ENCODE results near the gene ZFYVE27. TPM values are rescaled to one million over a fixed set of nuclear protein-coding genes. Genes with fewer than 3 reads are reported as not detected.

ZFYVE27 gene
- total RNA-seq, 1 experiment from 2014 or later = 41.6 TPM

GRCh38 chr10:97782455-97783228, 45.7 kb downstream of the ZFYVE27 start:
- no peak overlapping the region for H3K27ac Mint-ChIP-seq (ENCODE audit: unreplicated experiment)
- peaks cover 14% of the 10 kb centered on the region for H3K4me1 Mint-ChIP-seq (ENCODE audit: low read depth, unreplicated experiment)
- no peak overlapping the region for H3K4me3 Mint-ChIP-seq (ENCODE audit: unreplicated experiment)
- Histone ChIP-seq H3K4me3 (ENCODE audit: low read depth, low read length) (no peak overlapping the region), H3K4me1 (peaks cover 26% of the 10 kb centered on the region), H3K9me3 (no peaks in the 10 kb centered on the region), H3K27me3 (replicated peaks; ENCODE audit: control insufficient read depth, insufficient read depth, low read length) (no peaks in the 10 kb centered on the region), H3K36me3 (ENCODE audit: control insufficient read depth, insufficient read depth, low read length) (no peaks in the 10 kb centered on the region)
- no peaks in the 10 kb centered on the region for H3K9me3 Mint-ChIP-seq (ENCODE audit: unreplicated experiment)
- POLR2A ChIA-PET = no interaction called here
- intact Hi-C loops (cut with micrococcal nuclease; ENCODE audit: unreplicated experiment) = no loop called here
- TF ChIP-seq CTCF (IDR thresholded peaks at IDR 0.05; ENCODE audit: insufficient read depth in 1 of 2, low read depth in 1 of 2, low read length in 1 of 2, severe bottlenecking in 1 of 2, unreplicated experiment in 1 of 2) = no peak
- DNase-seq = no peak
- CTCF ChIA-PET = no interaction called here
- BruUV-seq (replicated peaks) = no TSS peak
- H3K27me3 Mint-ChIP-seq (ENCODE audit: insufficient read depth, unreplicated experiment) = no peaks in the 10 kb centered on the region
- H3K36me3 Mint-ChIP-seq (ENCODE audit: insufficient read depth, unreplicated experiment) = no peaks in the 10 kb centered on the region

DNA sequence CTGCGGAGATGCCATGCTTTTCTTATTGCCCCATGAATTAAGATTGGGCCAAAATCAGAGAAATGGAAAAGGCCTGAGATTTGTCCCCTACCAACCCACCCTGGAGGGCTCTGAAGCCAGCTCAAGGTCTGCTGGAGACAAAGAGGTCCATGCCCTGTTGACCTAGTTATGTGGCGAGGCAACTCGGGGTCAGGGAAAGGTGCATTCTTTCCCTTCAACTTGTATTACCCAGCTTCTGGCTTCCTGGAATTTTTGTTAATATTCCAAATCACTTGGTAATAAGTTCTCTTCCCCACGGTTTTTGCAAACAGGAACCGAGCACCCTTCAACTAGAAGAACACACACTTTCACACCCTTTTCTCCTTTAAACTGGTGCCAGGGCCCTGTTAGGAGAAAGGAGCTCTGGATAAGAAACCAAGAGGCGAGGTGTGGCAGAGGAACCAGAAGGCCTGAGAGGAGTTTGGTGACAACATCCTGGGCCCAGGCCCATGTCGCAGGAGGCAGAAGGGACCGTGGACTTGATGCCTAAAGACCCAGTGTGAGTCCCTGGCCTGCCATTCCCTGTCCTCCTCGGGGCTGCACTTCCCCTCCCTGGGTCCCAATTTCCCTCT, 47.4 kb downstream of the ZFYVE27 start:
- Histone ChIP-seq H3K36me3 (ENCODE audit: control insufficient read depth, insufficient read depth, low read length) (no peaks in the 10 kb centered on the region), H3K4me1 (peaks cover 38% of the 10 kb centered on the region), H3K9me3 (no peaks in the 10 kb centered on the region), H3K4me3 (ENCODE audit: low read depth, low read length) (no peak overlapping the region), H3K27me3 (replicated peaks; ENCODE audit: control insufficient read depth, insufficient read depth, low read length) (no peaks in the 10 kb centered on the region)
- H3K4me3 Mint-ChIP-seq (ENCODE audit: unreplicated experiment) = no peak overlapping the region
- H3K4me1 Mint-ChIP-seq (ENCODE audit: low read depth, unreplicated experiment) = peaks cover 16% of the 10 kb centered on the region
- BruUV-seq (replicated peaks) = no TSS peak
- no peaks in the 10 kb centered on the region for H3K9me3 Mint-ChIP-seq (ENCODE audit: unreplicated experiment)
- ChIA-PET POLR2A (no interaction called here), CTCF (no interaction called here)
- TF ChIP-seq CTCF (IDR thresholded peaks at IDR 0.05; ENCODE audit: insufficient read depth in 1 of 2, low read depth in 1 of 2, low read length in 1 of 2, severe bottlenecking in 1 of 2, unreplicated experiment in 1 of 2) = no peak
- H3K36me3 Mint-ChIP-seq (ENCODE audit: insufficient read depth, unreplicated experiment) = no peaks in the 10 kb centered on the region
- intact Hi-C loops (cut with micrococcal nuclease; ENCODE audit: unreplicated experiment) = no loop called here
- no peak for DNase-seq
- no peaks in the 10 kb centered on the region for H3K27me3 Mint-ChIP-seq (ENCODE audit: insufficient read depth, unreplicated experiment)
- no peak overlapping the region for H3K27ac Mint-ChIP-seq (ENCODE audit: unreplicated experiment)

DNA sequence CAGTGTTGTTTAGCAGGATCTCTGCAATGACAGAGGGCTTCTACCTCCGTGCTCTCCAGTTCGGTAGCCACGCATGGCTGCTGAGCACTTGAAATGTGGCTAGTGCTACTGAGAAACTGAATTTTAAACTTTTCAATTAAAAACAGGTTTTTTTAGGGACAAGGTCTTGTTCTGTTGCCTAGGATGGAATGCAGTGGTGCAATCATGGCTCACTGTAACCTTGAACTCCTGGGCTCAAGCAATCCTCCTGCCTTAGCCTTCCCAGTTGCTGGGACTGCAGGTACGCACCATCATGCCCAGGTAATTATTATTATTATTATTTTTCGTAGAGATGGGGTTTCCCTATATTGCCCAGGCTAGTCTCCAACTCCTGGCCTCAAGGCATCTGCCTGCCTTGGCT, 48.3 kb downstream of the ZFYVE27 start:
- Mint-ChIP-seq H3K36me3 (ENCODE audit: insufficient read depth, unreplicated experiment) (no peaks in the 10 kb centered on the region), H3K27me3 (ENCODE audit: insufficient read depth, unreplicated experiment) (no peaks in the 10 kb centered on the region), H3K27ac (ENCODE audit: unreplicated experiment) (no peak overlapping the region), H3K4me3 (ENCODE audit: unreplicated experiment) (no peak overlapping the region), H3K4me1 (ENCODE audit: low read depth, unreplicated experiment) (peaks cover 16% of the 10 kb centered on the region), H3K9me3 (ENCODE audit: unreplicated experiment) (no peaks in the 10 kb centered on the region)
- no TSS peak for BruUV-seq (replicated peaks)
- ChIA-PET CTCF (no interaction called here), POLR2A (no interaction called here)
- H3K36me3 ChIP-seq (ENCODE audit: control insufficient read depth, insufficient read depth, low read length) = no peaks in the 10 kb centered on the region
- no peaks in the 10 kb centered on the region for H3K27me3 ChIP-seq (replicated peaks; ENCODE audit: control insufficient read depth, insufficient read depth, low read length)
- H3K9me3 ChIP-seq = no peaks in the 10 kb centered on the region
- H3K4me1 ChIP-seq = peaks cover 47% of the 10 kb centered on the region
- no peak overlapping the region for H3K4me3 ChIP-seq (ENCODE audit: low read depth, low read length)
- no peak for TF ChIP-seq CTCF (IDR thresholded peaks at IDR 0.05; ENCODE audit: insufficient read depth in 1 of 2, low read depth in 1 of 2, low read length in 1 of 2, severe bottlenecking in 1 of 2, unreplicated experiment in 1 of 2)
- DNase-seq = no peak
- intact Hi-C loops (cut with micrococcal nuclease; ENCODE audit: unreplicated experiment) = no loop called here
